AG04450 (cell line): Measurements from ENCODE around the gene METTL2B. TPM values are rescaled to one million over a fixed set of nuclear protein-coding genes. Genes with fewer than 3 reads are reported as not detected.
"Not testable (repeated sequence)": the region's sequence is repeated elsewhere in the genome, so short reads cannot be mapped to it uniquely, and the experiment has no call there.

Source experiments
- CTCF ChIA-PET: fragments of 300-600, 350-600 bp; formaldehyde crosslinking; extraction: SDS; loops from one replicate; lab custom pipeline; 2022; ENCODE audit warnings: antibody characterized with exemption, inconsistent platforms; lab: Charles Lee
- POLR2A ChIA-PET: fragments of 350-600 bp; formaldehyde crosslinking; extraction: SDS; loops from one replicate; lab custom pipeline; 2021; ENCODE audit warnings: antibody characterized with exemption, inconsistent platforms; lab: Yijun Ruan, JAX
- DNase-seq: peaks from one replicate; pipeline ENCODE4 v3.0.0-alpha.2; 2011; ENCODE audit warnings: low read depth, low spot score
- H3K27ac ChIP-seq: one replicate; pipeline ENCODE4 v1.5.1; 2012; ENCODE audit warnings: low read depth, low read length, control low read depth
- H3K27me3 ChIP-seq: one replicate; pipeline ENCODE4 v1.6.0; 2012; ENCODE audit warnings: low read length; ENCODE audit not compliant: control insufficient read depth, insufficient read depth
- H3K4me3 ChIP-seq: 2 replicates; pipeline ENCODE4 v1.5.1; 2011; ENCODE audit warnings: mild to moderate bottlenecking, low read depth, low read length, control low read depth
- H3K9me3 ChIP-seq: 2 replicates; pipeline ENCODE4 v1.5.1; 2012; ENCODE audit warnings: low read length; ENCODE audit not compliant: control insufficient read depth, insufficient read depth
- CTCF ChIP-seq: IDR thresholded peaks from 2 replicates; pipeline ENCODE4 v1.5.1; 2011; ENCODE audit warnings: low read depth, low read length, control low read depth, inconsistent platforms
- polyA minus RNA-seq: library from RNA; depleted of rRNA, polyadenylated mRNA; stranded (reverse); fragments of >200 nt; gene quantifications from 2 replicates; pipeline ENCODE4 v1.2.3, GENCODE V29; 2011; rRNA and poly(A)+ RNA removed
- polyA plus RNA-seq: library from polyadenylated mRNA; depleted of rRNA; stranded (reverse); fragments of >200 nt; gene quantifications from 2 replicates; pipeline ENCODE4 v1.2.3, GENCODE V29; 2011; rRNA removed

Gene METTL2B
- polyA plus RNA-seq (22.1 and 25.9 TPM in 2 replicates), polyA minus RNA-seq (21.4 and 29.8 TPM in 2 replicates)

- H3K9me3 ChIP-seq, H3K27me3 ChIP-seq: not testable (repeated sequence)
- ChIA-PET CTCF (interaction anchor here (0.8 to 3.2 kb wide), 4 partner anchors 16 to 615 kb away, joined by 3 to 19 read pairs (median 8); no protein-coding TSS in a partner anchor), POLR2A (interaction anchor here (0.6 kb wide), 1 partner anchor 138 kb away, joined by 3 read pairs; no protein-coding TSS in a partner anchor)
- peak; percentile 47 for TF ChIP-seq CTCF
- H3K4me3 ChIP-seq, result peak within 1 kb of the TSS; percentile 77
- H3K27ac ChIP-seq, result peak within 1 kb of the TSS; percentile 73
- peak; percentile 74 for DNase-seq
Measured at GRCh38 chr7:128476402-128477335, at the start of gene METTL2B. METTL2B (plus strand) TSS chr7:128476748; CDS start chr7:128476766, 18 bp downstream.

- no peak overlapping the region for H3K27ac ChIP-seq
- H3K4me3 ChIP-seq, result no peak overlapping the region
- peak; percentile 68 for TF ChIP-seq CTCF
- no peak for DNase-seq
- POLR2A ChIA-PET, result interaction anchor here (0.7 to 1.4 kb wide), 3 partner anchors 28 to 34 kb away, joined by 3 to 8 read pairs (median 3); partner anchors contain the start of gene HILPDA
- peaks cover 4% of the 10 kb centered on the region for H3K27me3 ChIP-seq
- no peaks in the 10 kb centered on the region for H3K9me3 ChIP-seq
- CTCF ChIA-PET, result interaction anchor here (0.6 to 6.5 kb wide), 24 partner anchors 8 to 456 kb away, joined by 3 to 330 read pairs (median 10); partner anchors contain the start of genes HILPDA, IMPDH1, METTL2B and RBM28
Measured at GRCh38 chr7:128427289-128427891, 49.2 kb upstream of the METTL2B start.

- DNase-seq, result no peak
- no peak overlapping the region for H3K27ac ChIP-seq
- ChIA-PET CTCF (interaction anchor here (0.9 to 6.2 kb wide), 3 partner anchors 25 to 31 kb away, joined by 3 to 110 read pairs (median 8); partner anchors contain the start of gene HILPDA), POLR2A (no interaction called here)
- H3K9me3 ChIP-seq, result no peaks in the 10 kb centered on the region
- H3K27me3 ChIP-seq, result peaks cover 16% of the 10 kb centered on the region
- no peak for TF ChIP-seq CTCF
- H3K4me3 ChIP-seq, result no peak overlapping the region
Measured at GRCh38 chr7:128430207-128430606, 46.3 kb upstream of the METTL2B start.

GRCh38 chr7:128431221-128431620 is 45.3 kb upstream of the METTL2B start:
- TF ChIP-seq CTCF, result no peak
- Histone ChIP-seq H3K27me3 (peaks cover 16% of the 10 kb centered on the region), H3K27ac (no peak overlapping the region), H3K9me3 (no peaks in the 10 kb centered on the region), H3K4me3 (no peak overlapping the region)
- POLR2A ChIA-PET, result no interaction called here
- CTCF ChIA-PET, result interaction anchor here (1.2 to 2.9 kb wide), 2 partner anchors 28 to 29 kb away, joined by 8 to 22 read pairs; no protein-coding TSS in a partner anchor
- DNase-seq, result no peak
